ENCODE results near the gene KRTAP9-3.
"Not testable (repeated sequence)": the region's sequence is repeated elsewhere in the genome, so short reads cannot be mapped to it uniquely, and the experiment has no call there.

DNA sequence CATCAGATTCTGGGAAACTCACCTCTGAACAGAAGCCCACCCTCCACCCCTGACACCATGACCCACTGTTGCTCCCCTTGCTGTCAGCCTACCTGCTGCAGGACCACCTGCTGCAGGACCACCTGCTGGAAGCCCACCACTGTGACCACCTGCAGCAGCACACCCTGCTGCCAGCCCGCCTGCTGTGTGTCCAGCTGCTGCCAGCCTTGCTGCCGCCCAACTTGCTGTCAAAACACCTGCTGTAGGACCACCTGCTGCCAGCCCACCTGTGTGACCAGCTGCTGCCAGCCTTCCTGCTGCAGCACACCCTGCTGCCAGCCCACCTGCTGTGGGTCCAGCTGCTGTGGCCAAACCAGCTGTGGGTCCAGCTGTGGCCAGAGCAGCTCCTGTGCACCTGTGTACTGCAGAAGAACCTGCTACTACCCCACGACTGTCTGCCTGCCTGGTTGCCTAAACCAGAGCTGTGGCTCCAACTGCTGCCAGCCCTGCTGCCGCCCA is 5.6 kb upstream of the KRTAP9-3 start, which contains the start of gene KRTAP9-2:
- not testable (repeated sequence) for TF ChIP-seq POLR2A (IDR thresholded peaks at IDR 0.05)
- TF ChIP-seq, protein P1, sequence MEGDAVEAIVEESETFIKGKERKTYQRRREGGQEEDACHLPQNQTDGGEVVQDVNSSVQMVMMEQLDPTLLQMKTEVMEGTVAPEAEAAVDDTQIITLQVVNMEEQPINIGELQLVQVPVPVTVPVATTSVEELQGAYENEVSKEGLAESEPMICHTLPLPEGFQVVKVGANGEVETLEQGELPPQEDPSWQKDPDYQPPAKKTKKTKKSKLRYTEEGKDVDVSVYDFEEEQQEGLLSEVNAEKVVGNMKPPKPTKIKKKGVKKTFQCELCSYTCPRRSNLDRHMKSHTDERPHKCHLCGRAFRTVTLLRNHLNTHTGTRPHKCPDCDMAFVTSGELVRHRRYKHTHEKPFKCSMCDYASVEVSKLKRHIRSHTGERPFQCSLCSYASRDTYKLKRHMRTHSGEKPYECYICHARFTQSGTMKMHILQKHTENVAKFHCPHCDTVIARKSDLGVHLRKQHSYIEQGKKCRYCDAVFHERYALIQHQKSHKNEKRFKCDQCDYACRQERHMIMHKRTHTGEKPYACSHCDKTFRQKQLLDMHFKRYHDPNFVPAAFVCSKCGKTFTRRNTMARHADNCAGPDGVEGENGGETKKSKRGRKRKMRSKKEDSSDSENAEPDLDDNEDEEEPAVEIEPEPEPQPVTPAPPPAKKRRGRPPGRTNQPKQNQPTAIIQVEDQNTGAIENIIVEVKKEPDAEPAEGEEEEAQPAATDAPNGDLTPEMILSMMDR (IDR thresholded peaks at IDR 0.05): not testable (repeated sequence)
